IMR-90 (cell line): Measurements from ENCODE around the gene TANC2. TPM values are rescaled to one million over a fixed set of nuclear protein-coding genes. Genes with fewer than 3 reads are reported as not detected.
A peak's percentile ranks its signal among the peaks of the same experiment; 100 is the strongest.

ENCODE experiments used
- ATAC-seq: fragments of 200-7000 bp; cut with Tn5 transposase; 2 replicates; pipeline ENCODE4 v1.9.1; 2020; ENCODE audit warnings: low read depth, mild to moderate bottlenecking, moderate library complexity
- BruUV-seq: library from RNA; stranded (reverse); fragments of 400-500 nt; replicated peaks from 2 replicates; lab custom pipeline; 2021; lab: Mats Ljungman, UMichigan
- CTCF ChIA-PET: fragments of 300-600 bp; formaldehyde crosslinking; extraction: SDS; loops from one replicate; lab custom pipeline; 2021; ENCODE audit warnings: antibody characterized with exemption; lab: Yijun Ruan, JAX
- POLR2A ChIA-PET: fragments of 300-600 bp; sonication (Branson Sonifier 250); formaldehyde crosslinking; loops from one replicate; lab custom pipeline; 2022; ENCODE audit warnings: antibody characterized with exemption; ENCODE audit not compliant: unreplicated experiment; lab: Charles Lee
- DNase-seq: peaks from one replicate; pipeline ENCODE4 v3.0.0; 2013
- H2AFZ ChIP-seq: replicated peaks from 2 replicates; pipeline ENCODE3; 2013; ENCODE audit warnings: low read length, mild to moderate bottlenecking; ENCODE audit not compliant: poor library complexity
- H2AK5ac ChIP-seq: 2 replicates; pipeline ENCODE4 v1.6.1; 2013; ENCODE audit warnings: low read depth, low read length, inconsistent platforms
- H2AK9ac ChIP-seq: replicated peaks from 2 replicates; pipeline ENCODE3; 2013; ENCODE audit warnings: mild to moderate bottlenecking, low read depth, low read length, moderate library complexity; ENCODE audit not compliant: poor library complexity
- H2BK120ac ChIP-seq: 2 replicates; pipeline ENCODE4 v1.6.1; 2013; ENCODE audit warnings: low read depth, low read length, inconsistent platforms
- H2BK15ac ChIP-seq: 3 replicates; pipeline ENCODE4 v1.6.1; 2013; ENCODE audit warnings: low read depth, low read length, inconsistent platforms
- H2BK20ac ChIP-seq: 2 replicates; pipeline ENCODE4 v1.6.1; 2013; ENCODE audit warnings: low read depth, mild to moderate bottlenecking, inconsistent platforms, low read length, moderate library complexity
- H2BK5ac ChIP-seq: 2 replicates; pipeline ENCODE4 v1.6.1; 2013; ENCODE audit warnings: mild to moderate bottlenecking, low read depth, low read length, inconsistent platforms; ENCODE audit not compliant: poor library complexity, severe bottlenecking
- H3K14ac ChIP-seq: replicated peaks from 2 replicates; pipeline ENCODE4 v1.6.1; 2013; ENCODE audit warnings: low read depth, low read length, inconsistent platforms
- H3K18ac ChIP-seq: 2 replicates; pipeline ENCODE4 v1.6.1; 2013; ENCODE audit warnings: low read depth, low read length, control low read depth
- H3K23ac ChIP-seq: 2 replicates; pipeline ENCODE4 v1.6.1; 2013; ENCODE audit warnings: low read depth, low read length, inconsistent platforms
- H3K27ac ChIP-seq: 2 replicates; pipeline ENCODE4 v1.5.1; 2013; ENCODE audit warnings: mild to moderate bottlenecking, control low read depth, low read length; ENCODE audit not compliant: insufficient read depth
- H3K27me3 ChIP-seq: 2 replicates; pipeline ENCODE4 v1.6.1; 2013; ENCODE audit warnings: low read length; ENCODE audit not compliant: control insufficient read depth, insufficient read depth
- H3K36me3 ChIP-seq: 2 replicates; pipeline ENCODE4 v1.6.1; 2013; ENCODE audit warnings: low read length, mixed read lengths; ENCODE audit not compliant: control insufficient read depth, insufficient read depth
- H3K4ac ChIP-seq: 2 replicates; pipeline ENCODE4 v1.6.1; 2013; ENCODE audit warnings: low read depth, low read length, inconsistent platforms
- H3K4me1 ChIP-seq: 2 replicates; pipeline ENCODE4 v1.6.1; 2013; ENCODE audit warnings: low read length, mixed read lengths; ENCODE audit not compliant: control insufficient read depth, insufficient read depth
- H3K4me2 ChIP-seq: 2 replicates; pipeline ENCODE4 v1.6.1; 2013; ENCODE audit warnings: low read depth, mild to moderate bottlenecking, control low read depth, low read length, moderate library complexity
- H3K4me3 ChIP-seq: 2 replicates; pipeline ENCODE4 v1.5.1; 2013; ENCODE audit warnings: low read depth, mild to moderate bottlenecking, control low read depth, low read length, moderate library complexity; ENCODE audit not compliant: insufficient read depth
- H3K56ac ChIP-seq: 2 replicates; pipeline ENCODE4 v1.6.1; 2013; ENCODE audit warnings: low read length, inconsistent platforms; ENCODE audit not compliant: insufficient read depth; ENCODE audit errors: extremely low read depth
- H3K79me1 ChIP-seq, 2 experiments: 2 replicates each; pipeline ENCODE4 v1.6.1; 2013; ENCODE audit warnings: low read length in 2 of 2, inconsistent platforms in 1 of 2, low read depth in 1 of 2
- H3K9ac ChIP-seq: 2 replicates; pipeline ENCODE4 v1.6.1; 2013; ENCODE audit warnings: low read depth, low read length, control low read depth
- H3K9me1 ChIP-seq: 2 replicates; pipeline ENCODE4 v1.6.1; 2013; ENCODE audit warnings: low read length, inconsistent platforms; ENCODE audit not compliant: insufficient read depth
- H3K9me3 ChIP-seq: 2 replicates; pipeline ENCODE4 v1.6.1; 2013; ENCODE audit warnings: low read length; ENCODE audit not compliant: control insufficient read depth, insufficient read depth
- H4K20me1 ChIP-seq: 2 replicates; pipeline ENCODE4 v1.6.1; 2013; ENCODE audit warnings: low read length, inconsistent platforms; ENCODE audit not compliant: insufficient read depth
- H4K5ac ChIP-seq: 2 replicates; pipeline ENCODE4 v1.6.1; 2013; ENCODE audit warnings: mild to moderate bottlenecking, low read depth, low read length, control low read depth
- H4K8ac ChIP-seq, 2 experiments: 2 replicates each; pipeline ENCODE4 v1.6.1; 2013; ENCODE audit warnings: low read depth in 2 of 2, low read length in 2 of 2, control low read depth in 1 of 2, inconsistent platforms in 1 of 2
- H4K91ac ChIP-seq: 2 replicates; pipeline ENCODE4 v1.6.1; 2013; ENCODE audit warnings: low read depth, low read length, inconsistent platforms; ENCODE audit not compliant: insufficient read depth
- FOS ChIP-seq: fragments of 150-350 bp; IDR thresholded peaks from 2 replicates; pipeline ENCODE4 v1.6.1; 2016; ENCODE audit warnings: low read depth, low read length
- MAFK ChIP-seq: IDR thresholded peaks from 2 replicates; pipeline ENCODE4 v1.6.1; 2012; ENCODE audit warnings: low read depth, low read length, improper control_type of control experiment
- WGBS, 2 experiments: methylation state at CpG; one replicate each; pipeline versions ENCODE4 v1.1.5 to v1.1.7; 2013; ENCODE audit warnings: missing lambda C conversion rate in 2 of 2; ENCODE audit not compliant: insufficient read length in 1 of 2; ENCODE audit errors: extremely low coverage in 2 of 2; 5-methylcytosine and 5-hydroxymethylcytosine counted together
- dilution Hi-C: fragments of 300-500 bp; cut with HindIII; formaldehyde crosslinking; loops from one replicate; pipeline ENCODE4 v1.14.3; 2018; ENCODE audit warnings: low sequenced_read_pairs; ENCODE audit not compliant: unreplicated experiment
- in situ Hi-C: fragments of 300-500 bp; cut with MboI; formaldehyde crosslinking; loops from 3 replicates; pipeline ENCODE4 v1.14.3; 2019; ENCODE audit warnings: low sequenced_read_pairs, inconsistent platforms, mixed read lengths
- intact Hi-C: fragments of 100-400 bp; cut with micrococcal nuclease; formaldehyde crosslinking; loops from 2 replicates; pipeline ENCODE4 v1.10.0; 2022
- polyA plus RNA-seq, 3 experiments: library from polyadenylated mRNA; depleted of rRNA; stranded (reverse); fragments of >200 nt; gene quantifications; 2 replicates each; pipeline ENCODE4 v1.2.3, GENCODE V29; 2012; ENCODE audit warnings: low replicate concordance in 1 of 3
- total RNA-seq: library from RNA; depleted of rRNA; stranded (reverse); fragments of >200 nt; gene quantifications from 2 replicates; pipeline ENCODE4 v1.2.3, GENCODE V29; 2012

Gene TANC2
- total and polyA plus RNA-seq, 2 of the 4 experiments (the other 2 are of a cell fraction): 20.6 to 41.4 TPM

GRCh38 chr17:62981933-62982332 is 15.9 kb downstream of the TANC2 start:
- H3K18ac ChIP-seq: no peak overlapping the region
- peaks cover 2% of the 10 kb centered on the region; the same call in 1 of the 2 replicates for H3K9me3 ChIP-seq
- H2BK20ac ChIP-seq: no peak overlapping the region
- 60% methylated on average over 1 of the region's 2 CpGs; no CpG with 5 or more reads in 1 of the 2 experiments for WGBS, 2 experiments
- H2BK120ac ChIP-seq: no peak overlapping the region
- no peak overlapping the region for H2BK5ac ChIP-seq
- no peak overlapping the region for H3K14ac ChIP-seq
- no peak for TF ChIP-seq MAFK
- peak; percentile 47; the same call in 1 of the 2 replicates for TF ChIP-seq FOS
- no peak overlapping the region for H3K4me3 ChIP-seq
- peaks cover 68% of the 10 kb centered on the region for H4K20me1 ChIP-seq
- H3K56ac ChIP-seq: no peak overlapping the region
- no peak overlapping the region for H4K8ac ChIP-seq
- H3K9ac ChIP-seq: no peak overlapping the region
- H2BK15ac ChIP-seq: no peak overlapping the region
- H3K27ac ChIP-seq: no peak overlapping the region
- no peak overlapping the region for H2AFZ ChIP-seq
- peaks cover 7% of the 10 kb centered on the region; the same call in 1 of the 2 replicates for H3K4me1 ChIP-seq
- no peak overlapping the region for H4K91ac ChIP-seq
- POLR2A ChIA-PET: no interaction called here
- no peak overlapping the region for H2AK9ac ChIP-seq
- H2AK5ac ChIP-seq: peak overlapping the region; percentile 56; the same call in 1 of the 2 replicates
- BruUV-seq: no TSS peak
- no peak overlapping the region for H3K4ac ChIP-seq
- H3K23ac ChIP-seq: no peak overlapping the region
- in situ Hi-C loops (no loop called here), intact Hi-C loops (loop anchor here (2.0 kb wide), 1 partner anchor 17 kb away; no protein-coding TSS in a partner anchor), dilution Hi-C loops (no loop called here)
- H3K27me3 ChIP-seq: no peaks in the 10 kb centered on the region
- peaks cover 31 to 62% of the 10 kb centered on the region in 2 experiments for H3K79me1 ChIP-seq
- no peaks in the 10 kb centered on the region for H3K36me3 ChIP-seq
- CTCF ChIA-PET: interaction anchor here (0.6 kb wide), 1 partner anchor 169 kb away, joined by 3 read pairs; no protein-coding TSS in a partner anchor
- peak overlapping the region; percentile 66; the same call in 1 of the 2 replicates for H3K4me2 ChIP-seq
- H3K9me1 ChIP-seq: peaks cover 10% of the 10 kb centered on the region
- no peak overlapping the region for H4K5ac ChIP-seq
- DNase-seq (peak; percentile 68), ATAC-seq (peak; percentile 37; the same call in 1 of the 2 replicates)
